ENCODE measurements around the gene PARP9.

DNA sequence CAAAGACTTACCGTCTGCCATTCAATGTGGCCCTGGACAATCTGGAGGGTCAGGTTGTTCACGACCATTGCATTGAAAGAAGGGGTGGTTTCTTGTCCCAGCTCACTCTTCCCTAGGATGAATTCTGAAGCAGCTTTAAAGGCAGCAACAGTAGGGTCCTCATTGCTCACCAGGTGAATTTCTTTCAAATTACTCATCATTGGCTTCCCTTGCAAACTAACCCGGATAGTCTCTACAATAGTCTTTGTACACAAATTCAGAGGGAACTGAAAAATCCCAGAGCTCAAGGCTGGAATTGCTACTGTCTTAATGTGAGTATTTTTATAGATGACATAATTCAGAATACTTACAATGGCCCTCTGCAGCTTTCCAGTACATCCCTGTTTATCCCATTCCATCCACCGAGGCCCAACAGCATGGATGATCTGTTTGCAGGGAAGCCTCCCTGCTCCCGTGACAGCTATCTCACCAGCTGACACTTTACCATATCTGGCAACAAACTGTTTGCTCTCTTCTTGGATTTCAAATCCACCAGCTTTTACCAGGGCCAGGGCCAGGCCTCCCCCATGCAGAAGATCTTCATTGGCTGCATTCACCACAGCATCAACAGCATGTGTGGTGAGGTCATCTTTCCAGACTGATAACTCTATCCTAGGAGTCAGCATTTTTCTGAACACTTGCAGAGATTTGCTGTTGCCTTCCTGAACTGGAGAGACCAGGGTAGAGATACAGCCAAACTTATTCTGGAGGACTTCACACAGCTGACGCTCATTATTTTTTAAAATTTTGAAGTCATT, 8.6 kb downstream of the PARP9 start:
- TF ChIP-seq, protein P1, sequence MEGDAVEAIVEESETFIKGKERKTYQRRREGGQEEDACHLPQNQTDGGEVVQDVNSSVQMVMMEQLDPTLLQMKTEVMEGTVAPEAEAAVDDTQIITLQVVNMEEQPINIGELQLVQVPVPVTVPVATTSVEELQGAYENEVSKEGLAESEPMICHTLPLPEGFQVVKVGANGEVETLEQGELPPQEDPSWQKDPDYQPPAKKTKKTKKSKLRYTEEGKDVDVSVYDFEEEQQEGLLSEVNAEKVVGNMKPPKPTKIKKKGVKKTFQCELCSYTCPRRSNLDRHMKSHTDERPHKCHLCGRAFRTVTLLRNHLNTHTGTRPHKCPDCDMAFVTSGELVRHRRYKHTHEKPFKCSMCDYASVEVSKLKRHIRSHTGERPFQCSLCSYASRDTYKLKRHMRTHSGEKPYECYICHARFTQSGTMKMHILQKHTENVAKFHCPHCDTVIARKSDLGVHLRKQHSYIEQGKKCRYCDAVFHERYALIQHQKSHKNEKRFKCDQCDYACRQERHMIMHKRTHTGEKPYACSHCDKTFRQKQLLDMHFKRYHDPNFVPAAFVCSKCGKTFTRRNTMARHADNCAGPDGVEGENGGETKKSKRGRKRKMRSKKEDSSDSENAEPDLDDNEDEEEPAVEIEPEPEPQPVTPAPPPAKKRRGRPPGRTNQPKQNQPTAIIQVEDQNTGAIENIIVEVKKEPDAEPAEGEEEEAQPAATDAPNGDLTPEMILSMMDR (IDR thresholded peaks at IDR 0.05), result no peak
- TF ChIP-seq POLR2A (IDR thresholded peaks at IDR 0.05), result no peak
